T1000 (cell line): Measurements from ENCODE around the gene CASK.
"Not testable (repeated sequence)": the region's sequence is repeated elsewhere in the genome, so short reads cannot be mapped to it uniquely, and the experiment has no call there.

Experiments
- DNase-seq: peaks from one replicate; lab custom pipeline; 2025; ENCODE audit warnings: mixed read lengths; lab: John Stamatoyannopoulos, UW

The CASK gene

DNA sequence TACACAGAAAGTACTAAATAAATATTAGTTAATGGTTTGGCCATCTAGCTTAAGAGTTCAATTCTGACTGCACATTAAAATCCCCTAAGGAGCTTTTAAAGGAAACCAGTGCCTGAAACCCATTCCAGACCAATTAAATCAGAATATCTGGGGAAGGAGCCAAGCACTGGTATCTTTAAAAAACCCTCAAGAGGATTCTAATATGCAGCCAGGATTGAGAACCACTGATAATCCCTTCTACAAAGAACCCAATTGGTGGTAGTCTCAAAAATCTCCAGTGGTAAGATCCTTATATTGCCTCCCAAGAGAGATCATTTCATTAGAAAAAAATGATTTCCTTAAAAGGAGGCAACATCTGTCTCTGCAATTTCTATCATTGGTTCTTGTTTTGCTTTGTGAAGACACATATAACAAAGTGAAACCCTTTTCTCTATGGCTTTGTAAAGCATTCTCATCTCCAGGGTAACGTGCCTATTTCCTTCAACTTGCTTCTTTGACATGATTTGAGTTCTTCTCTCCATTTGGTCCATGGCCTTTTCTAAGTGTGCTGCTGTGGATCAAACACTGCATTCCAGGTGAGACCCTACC, 231.1 kb downstream of the CASK start:
- no peak for DNase-seq

- no peak for DNase-seq
These were observed 233.6 kb downstream of the CASK start for GRCh38 chrX:41689711-41690110.

DNA sequence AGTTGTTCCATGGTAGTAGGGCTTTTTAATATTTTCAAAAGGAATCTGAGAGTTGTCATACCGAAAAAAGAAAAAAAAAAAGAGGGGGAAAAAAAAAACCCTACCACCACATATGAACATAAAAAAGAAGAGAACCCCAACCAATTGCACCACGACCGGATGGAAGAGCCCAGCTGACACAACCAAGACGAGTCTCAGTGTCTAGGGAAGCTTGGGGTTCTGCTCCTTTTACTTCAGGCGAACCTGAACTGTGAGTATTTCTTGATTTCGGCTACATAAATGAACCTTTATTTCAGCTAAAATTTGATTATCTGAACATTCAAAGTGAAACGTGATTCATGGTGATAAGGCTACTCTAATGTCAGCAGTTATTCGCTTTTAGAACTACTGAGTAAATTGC, 234.5 kb downstream of the CASK start, which contains the start of gene GPR34:
Gene GPR34 (plus strand): TSS at position 139 of the 400 bp plus-strand sequence. CDS start 6,661 bp downstream, outside the sequence.
- DNase-seq: no peak

DNA sequence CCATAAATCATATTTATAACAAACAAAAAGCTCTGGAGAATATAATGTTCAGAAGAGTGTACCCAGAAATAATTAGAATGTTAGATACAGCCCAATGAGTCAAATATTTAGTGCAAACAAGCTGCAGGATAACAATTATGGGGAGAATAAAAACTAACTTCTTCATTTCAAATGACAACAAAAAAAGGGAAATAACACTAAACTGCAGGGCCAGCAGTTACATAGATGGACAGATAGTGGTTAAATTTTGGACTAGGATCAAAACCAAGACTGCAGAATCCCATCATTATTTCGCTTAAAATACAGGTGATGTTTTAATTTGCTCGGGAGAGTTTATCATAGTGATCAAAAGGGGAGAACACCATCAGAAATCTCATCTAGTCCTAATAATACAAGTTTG, 235.2 kb downstream of the CASK start:
- no peak for DNase-seq

GRCh38 chrX:41686788-41687187, 236.6 kb downstream of the CASK start:
- no peak for DNase-seq

GRCh38 chrX:41684940-41685339, 238.4 kb downstream of the CASK start:
- DNase-seq: no peak

DNA sequence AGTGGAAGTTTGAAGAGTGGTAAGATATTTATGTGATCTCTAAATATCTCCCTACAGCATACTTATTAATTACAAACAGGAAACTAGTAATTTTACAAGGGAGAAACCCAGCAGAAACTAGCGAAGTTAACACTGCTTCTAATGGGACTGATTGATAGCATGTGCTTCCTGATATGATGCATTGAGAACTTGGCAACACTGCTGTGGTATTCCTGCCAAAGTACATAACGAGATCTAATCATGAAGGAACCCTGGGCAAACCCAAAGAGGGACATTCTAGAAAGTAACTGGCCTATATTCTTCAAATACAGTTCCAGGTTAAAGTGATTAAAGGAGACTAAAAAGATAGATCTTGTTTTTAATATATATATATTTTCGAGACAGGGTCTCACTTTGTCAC, 239.2 kb downstream of the CASK start:
- DNase-seq: no peak

DNA sequence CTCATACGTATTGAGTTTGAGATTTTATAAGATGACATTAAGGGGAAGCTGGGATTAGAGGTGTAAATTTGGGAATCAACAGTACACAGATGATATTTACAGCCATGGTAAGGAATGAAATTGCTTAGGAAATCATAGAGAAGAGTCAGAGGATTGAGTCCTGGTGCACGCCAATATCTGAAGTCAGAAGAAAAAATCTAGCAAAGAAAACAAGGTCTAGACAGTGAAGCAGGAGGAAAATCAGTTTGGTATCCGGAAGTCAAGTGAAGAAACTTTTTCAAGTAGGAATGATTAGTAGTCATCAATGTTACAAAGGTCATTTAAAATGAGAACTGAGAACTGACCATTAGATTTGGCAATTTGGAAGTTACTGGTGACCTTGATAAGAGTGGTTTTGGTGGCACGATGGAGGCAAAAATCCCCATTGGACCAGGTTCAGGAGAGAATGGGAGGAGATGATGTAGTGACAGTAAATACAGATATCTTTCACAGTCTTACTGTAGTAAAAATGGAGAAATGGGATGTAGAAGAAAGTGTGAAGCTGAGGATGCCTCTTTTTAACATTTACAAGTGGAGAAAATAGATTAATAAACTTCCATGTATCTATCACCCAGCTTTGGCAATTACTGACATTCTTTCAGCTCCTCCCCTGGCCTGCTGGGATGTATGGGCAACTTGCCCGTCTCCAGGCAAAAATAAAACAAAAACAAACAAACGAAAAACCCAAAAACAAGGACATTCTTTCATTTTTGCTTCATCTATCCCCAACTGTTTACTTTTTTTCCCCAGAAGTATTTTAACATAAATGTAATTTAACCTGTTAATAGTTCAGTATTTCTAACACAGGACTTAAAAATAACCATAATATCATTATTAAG, 245.9 kb downstream of the CASK start:
- no peak for DNase-seq

- not testable (repeated sequence) for DNase-seq
These were observed 247.0 kb downstream of the CASK start for GRCh38 chrX:41676361-41676760.

GRCh38 chrX:41672643-41673042, 250.7 kb downstream of the CASK start:
- no peak for DNase-seq

- DNase-seq: no peak
These were observed 252.3 kb downstream of the CASK start for GRCh38 chrX:41671082-41671481.

- DNase-seq: no peak
These were observed 253.2 kb downstream of the CASK start for GRCh38 chrX:41670112-41670511.

DNA sequence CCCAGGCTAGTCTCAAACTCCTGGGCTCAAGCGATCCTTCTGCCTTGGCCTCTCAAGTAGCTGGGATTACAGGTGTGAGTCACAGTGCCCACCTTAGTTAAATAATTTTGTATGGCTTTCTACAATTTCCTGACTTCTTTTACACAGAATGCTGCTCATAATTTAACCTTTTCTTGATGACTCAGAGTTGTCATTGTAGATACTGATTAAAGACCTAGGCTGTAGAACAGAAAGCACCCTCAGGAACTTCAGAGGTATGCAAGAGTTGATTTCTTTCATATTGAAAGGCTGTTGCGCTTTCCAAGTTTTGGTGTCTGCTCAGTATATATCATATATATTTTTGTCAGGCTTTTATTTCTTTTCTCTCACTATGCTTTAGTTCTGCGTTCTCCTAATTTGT, 255.7 kb downstream of the CASK start:
- DNase-seq: no peak

DNA sequence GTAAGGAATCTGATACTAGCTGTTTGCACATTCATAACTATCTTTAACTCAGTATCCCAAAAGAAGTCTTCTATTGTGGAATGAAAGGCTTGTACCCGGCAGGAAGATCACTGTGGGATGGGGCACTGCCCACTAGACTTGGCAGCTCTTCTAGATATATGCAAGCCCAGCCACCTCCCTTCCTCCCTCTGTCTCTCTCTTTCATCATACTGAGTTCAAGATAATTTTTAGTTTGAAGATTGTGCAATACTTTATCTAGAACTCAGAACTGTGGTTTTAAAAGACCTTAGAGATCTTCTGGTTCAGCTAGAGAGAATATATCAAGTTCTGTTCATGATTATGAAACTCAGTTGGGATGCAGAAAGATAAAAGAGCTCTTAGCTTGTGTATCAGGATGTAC, 257.1 kb downstream of the CASK start:
- no peak for DNase-seq

- no peak for DNase-seq
These were observed 257.7 kb downstream of the CASK start for GRCh38 chrX:41665686-41666085.

DNA sequence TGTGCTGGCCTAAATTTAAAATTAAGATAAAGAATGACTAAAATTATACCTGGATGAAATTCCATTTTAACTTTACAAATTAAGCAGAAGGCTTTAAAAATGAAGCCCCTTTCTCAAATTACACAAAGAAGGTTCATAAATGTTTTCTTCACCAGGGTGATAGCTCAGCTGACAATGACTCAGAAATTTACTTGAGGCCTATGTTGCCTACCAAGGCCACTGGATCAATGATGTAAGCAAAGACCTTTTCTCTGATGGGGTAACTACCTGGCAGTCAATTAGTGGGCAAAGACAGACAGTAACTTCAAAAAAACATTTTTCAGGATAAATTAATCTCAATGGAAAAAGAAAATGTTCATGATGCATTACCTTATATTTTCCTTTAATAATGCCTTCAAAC, 258.4 kb downstream of the CASK start:
- DNase-seq: no peak

GRCh38 chrX:41664375-41664901, 258.9 kb downstream of the CASK start:
- no peak for DNase-seq

DNA sequence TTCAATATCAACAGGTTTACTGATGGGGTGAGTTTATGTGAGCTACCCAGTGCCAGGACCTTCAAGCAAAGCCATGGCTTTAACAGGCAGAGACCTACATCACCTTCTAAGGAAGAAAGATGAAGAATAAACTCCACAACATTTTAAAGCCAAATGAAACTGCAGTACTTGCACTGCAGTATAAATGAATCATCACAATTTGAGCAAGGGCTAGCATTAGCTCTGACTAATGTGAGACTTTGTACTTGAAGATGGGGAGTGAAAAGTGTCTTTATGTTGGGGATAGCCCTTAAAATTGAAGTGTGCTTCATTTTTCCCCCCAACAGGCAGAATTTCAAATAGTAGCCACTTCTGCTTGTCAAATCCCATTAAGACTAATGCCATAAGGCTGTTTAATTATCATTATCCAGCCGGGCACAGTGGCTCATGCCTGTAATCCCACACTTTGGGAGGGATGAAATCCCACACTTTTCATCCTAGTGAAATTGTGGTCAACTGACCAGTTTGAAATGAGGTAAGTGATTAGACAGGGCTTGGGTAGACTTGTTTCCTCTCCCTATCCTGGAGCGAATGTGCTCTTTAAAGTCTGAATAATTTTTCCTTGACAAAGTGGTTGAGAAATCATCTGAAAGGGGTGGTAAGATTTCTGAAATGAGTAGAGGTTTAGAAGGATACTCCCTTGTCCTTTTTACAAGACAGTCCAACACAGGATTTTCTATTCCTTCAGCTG, 261.8 kb downstream of the CASK start:
- DNase-seq: no peak

DNA sequence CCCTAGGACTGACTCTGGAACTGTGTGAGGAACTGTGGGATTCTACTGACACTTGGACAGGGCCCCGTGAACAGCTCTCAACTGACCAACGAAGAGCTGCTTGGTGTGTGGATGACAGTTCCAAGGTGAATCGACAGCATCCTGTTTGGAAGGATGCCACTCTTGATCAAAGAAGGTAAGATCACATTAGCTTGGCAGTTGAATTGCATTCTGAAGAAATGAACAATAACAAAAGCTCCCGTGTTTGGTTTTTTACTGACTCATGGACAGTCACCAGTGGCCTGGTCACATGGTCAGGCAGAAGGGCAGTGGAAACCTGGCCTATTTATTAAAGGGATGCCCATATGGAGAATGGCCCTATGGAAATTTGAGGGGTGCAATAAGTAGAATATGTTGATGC, 267.7 kb downstream of the CASK start:
- DNase-seq: peak; percentile 1

- DNase-seq: no peak
These were observed 268.3 kb downstream of the CASK start for GRCh38 chrX:41655101-41655500.

- DNase-seq: no peak
These were observed 270.2 kb downstream of the CASK start for GRCh38 chrX:41653125-41653524.

DNA sequence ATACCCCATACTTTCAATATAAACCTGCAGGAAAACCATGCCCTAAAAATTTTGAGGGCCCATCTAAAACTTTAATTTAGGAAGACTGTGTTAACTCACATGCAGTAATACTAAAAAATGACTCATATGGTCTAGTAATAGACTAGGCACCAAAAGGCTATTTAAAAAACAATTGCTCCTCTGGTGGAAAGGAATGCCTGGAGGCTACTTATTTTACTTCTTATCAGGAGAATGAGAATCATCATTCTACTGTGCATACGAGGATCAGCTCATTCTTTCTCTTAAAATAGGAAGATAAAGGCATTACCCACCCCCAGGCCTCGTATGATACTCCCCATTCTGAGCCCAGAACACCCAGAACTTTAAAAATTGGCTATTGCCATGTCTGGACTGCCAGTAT, 277.2 kb downstream of the CASK start:
- not testable (repeated sequence) for DNase-seq

DNA sequence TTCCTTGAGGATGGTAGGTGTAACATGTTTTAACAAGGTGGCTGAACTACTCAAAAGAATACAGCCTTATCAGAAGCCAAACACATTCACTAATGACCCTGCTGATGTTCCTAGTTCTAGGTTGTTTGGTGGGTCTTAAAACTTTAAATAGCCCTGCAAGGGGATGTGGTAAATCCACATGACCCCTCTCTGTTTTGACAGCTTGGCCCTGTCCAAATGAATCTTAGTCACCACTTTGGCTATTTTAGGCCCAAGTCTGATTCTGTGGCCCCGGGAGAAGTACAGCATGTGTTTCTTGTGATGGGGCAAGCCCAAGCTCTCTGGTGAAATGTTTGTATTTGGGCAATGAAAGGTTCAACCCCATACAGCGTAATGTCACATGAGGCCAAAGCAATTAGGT, 289.1 kb downstream of the CASK start:
- no peak for DNase-seq
